ENCODE data around the gene TYW1. TPM values are rescaled to one million over a fixed set of nuclear protein-coding genes. Genes with fewer than 3 reads are reported as not detected.
"Not testable (repeated sequence)": the region's sequence is repeated elsewhere in the genome, so short reads cannot be mapped to it uniquely, and the experiment has no call there.

The TYW1 gene
- total RNA-seq, 1 donor from 2014 or later: 18.9 TPM

- not testable (repeated sequence) for DNase-seq (ENCODE audit: low spot score)
Observed at GRCh38 chr7:67184912-67185659, 188.5 kb downstream of the TYW1 start.

GRCh38 chr7:67185660-67186129 is 189.1 kb downstream of the TYW1 start:
- DNase-seq (ENCODE audit: low spot score): not testable (repeated sequence)

GRCh38 chr7:67189160-67189559 is 192.5 kb downstream of the TYW1 start:
- DNase-seq (ENCODE audit: low spot score): not testable (repeated sequence)

- not testable (repeated sequence) for DNase-seq (ENCODE audit: low spot score)
Observed at GRCh38 chr7:67189801-67190465, 193.3 kb downstream of the TYW1 start.

- not testable (repeated sequence) for DNase-seq (ENCODE audit: low spot score)
Observed at GRCh38 chr7:67191002-67191720, 194.5 kb downstream of the TYW1 start.

GRCh38 chr7:67192123-67192702 is 195.6 kb downstream of the TYW1 start:
- DNase-seq (ENCODE audit: low spot score): not testable (repeated sequence)

- DNase-seq (ENCODE audit: low spot score): not testable (repeated sequence)
Observed at GRCh38 chr7:67192889-67193613, 196.4 kb downstream of the TYW1 start.

GRCh38 chr7:67196176-67196575 is 199.5 kb downstream of the TYW1 start:
- not testable (repeated sequence) for DNase-seq (ENCODE audit: low spot score)

- DNase-seq (ENCODE audit: low spot score): not testable (repeated sequence)
Observed at GRCh38 chr7:67198865-67199526, 202.4 kb downstream of the TYW1 start.

GRCh38 chr7:67205772-67206171 is 209.1 kb downstream of the TYW1 start:
- DNase-seq (ENCODE audit: low spot score): not testable (repeated sequence)

- no peak for DNase-seq (ENCODE audit: low spot score)
Observed at GRCh38 chr7:67206452-67206851, 209.8 kb downstream of the TYW1 start.

GRCh38 chr7:67208656-67209055 is 212.0 kb downstream of the TYW1 start:
- DNase-seq (ENCODE audit: low spot score): not testable (repeated sequence)

- DNase-seq (ENCODE audit: low spot score): no peak
Observed at GRCh38 chr7:67209256-67209655, 212.6 kb downstream of the TYW1 start.

GRCh38 chr7:67210567-67210966 is 213.9 kb downstream of the TYW1 start:
- no peak for DNase-seq (ENCODE audit: low spot score)

- DNase-seq (ENCODE audit: low spot score): not testable (repeated sequence)
Observed at GRCh38 chr7:67211650-67212330, 215.2 kb downstream of the TYW1 start.

GRCh38 chr7:67213038-67213437 is 216.4 kb downstream of the TYW1 start:
- DNase-seq (ENCODE audit: low spot score): not testable (repeated sequence)

- DNase-seq (ENCODE audit: low spot score): not testable (repeated sequence)
Observed at GRCh38 chr7:67223551-67223950, 226.9 kb downstream of the TYW1 start.

- DNase-seq (ENCODE audit: low spot score): not testable (repeated sequence)
Observed at GRCh38 chr7:67226340-67226907, 229.8 kb downstream of the TYW1 start.

GRCh38 chr7:67226967-67227366 is 230.3 kb downstream of the TYW1 start:
- not testable (repeated sequence) for DNase-seq (ENCODE audit: low spot score)
